HCT116 (cell line): ENCODE measurements around the gene GTF2IRD1.

Source experiments
- ATF3 ChIP-seq: IDR thresholded peaks from 2 replicates; pipeline ENCODE4 v1.6.1; 2012
- POLR2A ChIP-seq: IDR thresholded peaks from 2 replicates; pipeline ENCODE4 v1.7.0; 2011; ENCODE audit warnings: borderline replicate concordance; ENCODE audit not compliant: insufficient read depth, insufficient read length; ENCODE audit errors: extremely low read depth
- REST ChIP-seq: IDR thresholded peaks from 2 replicates; pipeline ENCODE4 v1.6.1; 2012; ENCODE audit warnings: low read depth

- TF ChIP-seq POLR2A (no peak), REST (no peak), ATF3 (no peak)
These were observed 47.7 kb upstream of the GTF2IRD1 start for GRCh38 chr7:74405899-74406512.
